BJ (cell line): ENCODE results near the gene SYNJ2. TPM values are rescaled to one million over a fixed set of nuclear protein-coding genes. Genes with fewer than 3 reads are reported as not detected.

Experiments
- CTCF ChIA-PET: fragments of 350-600 bp; formaldehyde crosslinking; extraction: SDS; loops from one replicate; lab custom pipeline; 2021; ENCODE audit warnings: antibody characterized with exemption, inconsistent platforms; lab: Yijun Ruan, JAX
- POLR2A ChIA-PET: fragments of 300-600 bp; sonication (Branson Sonifier 250); formaldehyde crosslinking; extraction: SDS; loops from one replicate; lab custom pipeline; 2021; ENCODE audit warnings: antibody characterized with exemption; lab: Charles Lee
- DNase-seq: peaks from one replicate; pipeline ENCODE4 v3.0.0-alpha.2; 2011; ENCODE audit warnings: low read depth
- H3K27me3 ChIP-seq: 2 replicates; pipeline ENCODE4 v1.6.0; 2011; ENCODE audit warnings: low read length; ENCODE audit not compliant: control insufficient read depth, insufficient read depth
- H3K36me3 ChIP-seq: 2 replicates; pipeline ENCODE4 v1.5.1; 2011; ENCODE audit warnings: low read length; ENCODE audit not compliant: control insufficient read depth, insufficient read depth
- H3K4me3 ChIP-seq: 2 replicates; pipeline ENCODE4 v1.5.1; 2011; ENCODE audit warnings: low read depth, mild to moderate bottlenecking, control low read depth, low read length
- CTCF ChIP-seq: IDR thresholded peaks from 2 replicates; pipeline ENCODE4 v1.5.1; 2011; ENCODE audit warnings: low read depth, mild to moderate bottlenecking, control low read depth, inconsistent platforms, low read length, moderate library complexity; ENCODE audit not compliant: insufficient read depth
- polyA plus RNA-seq: library from polyadenylated mRNA; depleted of rRNA; stranded (reverse); fragments of >200 nt; gene quantifications from 2 replicates; pipeline ENCODE4 v1.2.3, GENCODE V29; 2011

SYNJ2 gene
- polyA plus RNA-seq, 1 experiment: 29.9 TPM

- ChIA-PET POLR2A (no interaction called here), CTCF (no interaction called here)
- no peak for TF ChIP-seq CTCF
- Histone ChIP-seq H3K4me3 (no peak overlapping the region), H3K36me3 (no peaks in the 10 kb centered on the region; the same call in 1 of the 2 replicates), H3K27me3 (no peaks in the 10 kb centered on the region)
- DNase-seq: no peak
These were observed 18.9 kb upstream of the SYNJ2 start for GRCh38 chr6:157962601-157963302.

GRCh38 chr6:157964100-157964499 lies 17.6 kb upstream of the SYNJ2 start:
- H3K4me3 ChIP-seq: no peak overlapping the region
- CTCF ChIA-PET: no interaction called here
- H3K27me3 ChIP-seq: no peaks in the 10 kb centered on the region
- TF ChIP-seq CTCF: no peak
- DNase-seq: no peak
- POLR2A ChIA-PET: no interaction called here
- H3K36me3 ChIP-seq: no peaks in the 10 kb centered on the region; the same call in 1 of the 2 replicates

GRCh38 chr6:157965387-157965786 lies 16.3 kb upstream of the SYNJ2 start:
- CTCF ChIA-PET: interaction anchor here (1.0 kb wide), 1 partner anchor 11 kb away, joined by 5 read pairs; no protein-coding TSS in a partner anchor
- TF ChIP-seq CTCF: no peak
- Histone ChIP-seq H3K4me3 (no peak overlapping the region), H3K36me3 (no peaks in the 10 kb centered on the region; the same call in 1 of the 2 replicates), H3K27me3 (no peaks in the 10 kb centered on the region)
- POLR2A ChIA-PET: no interaction called here
- DNase-seq: no peak

- no peaks in the 10 kb centered on the region; the same call in 1 of the 2 replicates for H3K36me3 ChIP-seq
- no peaks in the 10 kb centered on the region for H3K27me3 ChIP-seq
- DNase-seq: no peak
- TF ChIP-seq CTCF: no peak
- ChIA-PET CTCF (no interaction called here), POLR2A (no interaction called here)
- H3K4me3 ChIP-seq: no peak overlapping the region
These were observed 15.1 kb upstream of the SYNJ2 start for GRCh38 chr6:157966589-157966977.

GRCh38 chr6:157967020-157967419 lies 14.6 kb upstream of the SYNJ2 start:
- POLR2A ChIA-PET: no interaction called here
- Histone ChIP-seq H3K36me3 (no peaks in the 10 kb centered on the region; the same call in 1 of the 2 replicates), H3K4me3 (no peak overlapping the region), H3K27me3 (no peaks in the 10 kb centered on the region)
- DNase-seq: no peak
- CTCF ChIA-PET: no interaction called here
- no peak for TF ChIP-seq CTCF
